Suppressor macrophage (primary cell): ENCODE data around the gene SEPTIN11.
A peak's percentile ranks its signal among the peaks of the same experiment; 100 is the strongest.

Experiments
- DNase-seq, 4 experiments: peaks; one replicate each; pipeline ENCODE4 v3.0.0-alpha.2; 2020 to 2022
- total RNA-seq, 17 experiments: gene quantifications; one replicate each; lab custom pipeline; 2026; ENCODE audit warnings: mixed read lengths in 6 of 17, inconsistent platforms in 3 of 17; lab: John Stamatoyannopoulos, UW

The SEPTIN11 gene
- 168 to 365 (median 266) reads per million in 17 experiments for total RNA-seq

GRCh38 chr4:76949276-76950051, at the start of gene SEPTIN11:
Gene SEPTIN11 (plus strand): TSS chr4:76949752. CDS start chr4:76949904, 152 bp downstream.
- DNase-seq = peak; percentile 92 to 96 (median 95)

GRCh38 chr4:76902233-76902890, 47.2 kb upstream of the SEPTIN11 start:
- DNase-seq = no peak

- DNase-seq = no peak
These were observed 44.8 kb upstream of the SEPTIN11 start for GRCh38 chr4:76904646-76905190.

GRCh38 chr4:76905521-76905920, 44.0 kb upstream of the SEPTIN11 start:
- DNase-seq = no peak

DNA sequence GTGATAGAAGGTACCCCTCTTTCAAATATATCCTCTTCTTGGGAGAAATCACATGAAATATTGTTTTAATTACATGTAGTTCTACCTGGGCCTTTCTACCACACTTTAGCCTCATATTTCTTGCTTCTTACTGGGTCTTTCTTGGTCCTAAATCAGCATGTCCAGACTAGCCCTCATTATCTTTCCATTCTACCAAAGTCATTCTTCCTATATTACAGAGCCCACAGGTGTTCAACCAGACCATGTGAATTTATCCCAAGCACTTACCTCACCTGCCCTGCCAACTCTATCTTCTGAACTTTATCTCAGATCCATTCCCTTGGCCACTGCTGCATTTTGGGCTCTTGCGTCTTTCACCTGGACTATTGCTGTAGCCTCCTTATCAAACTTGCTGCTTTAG, 39.8 kb upstream of the SEPTIN11 start:
- DNase-seq = no peak

DNA sequence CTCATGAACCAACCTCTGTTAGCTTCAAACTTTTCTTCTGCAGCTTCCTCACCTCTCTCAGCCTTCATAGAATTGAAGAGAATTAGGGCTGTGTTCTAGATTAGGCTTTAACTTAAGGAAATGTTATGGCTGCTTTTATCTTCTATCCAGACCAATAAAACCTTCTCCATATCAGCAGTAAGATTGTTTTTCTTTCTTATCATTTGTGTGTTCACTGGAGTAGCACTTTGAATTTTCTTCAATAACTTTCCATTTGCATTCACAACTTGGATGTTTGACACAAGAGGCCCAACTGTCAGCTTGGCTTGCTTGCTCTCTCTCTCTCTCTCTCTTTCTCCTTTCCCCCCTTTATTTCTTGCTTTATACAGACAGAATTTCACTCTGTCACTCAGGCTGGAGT, 28.8 kb upstream of the SEPTIN11 start:
- DNase-seq = no peak

DNA sequence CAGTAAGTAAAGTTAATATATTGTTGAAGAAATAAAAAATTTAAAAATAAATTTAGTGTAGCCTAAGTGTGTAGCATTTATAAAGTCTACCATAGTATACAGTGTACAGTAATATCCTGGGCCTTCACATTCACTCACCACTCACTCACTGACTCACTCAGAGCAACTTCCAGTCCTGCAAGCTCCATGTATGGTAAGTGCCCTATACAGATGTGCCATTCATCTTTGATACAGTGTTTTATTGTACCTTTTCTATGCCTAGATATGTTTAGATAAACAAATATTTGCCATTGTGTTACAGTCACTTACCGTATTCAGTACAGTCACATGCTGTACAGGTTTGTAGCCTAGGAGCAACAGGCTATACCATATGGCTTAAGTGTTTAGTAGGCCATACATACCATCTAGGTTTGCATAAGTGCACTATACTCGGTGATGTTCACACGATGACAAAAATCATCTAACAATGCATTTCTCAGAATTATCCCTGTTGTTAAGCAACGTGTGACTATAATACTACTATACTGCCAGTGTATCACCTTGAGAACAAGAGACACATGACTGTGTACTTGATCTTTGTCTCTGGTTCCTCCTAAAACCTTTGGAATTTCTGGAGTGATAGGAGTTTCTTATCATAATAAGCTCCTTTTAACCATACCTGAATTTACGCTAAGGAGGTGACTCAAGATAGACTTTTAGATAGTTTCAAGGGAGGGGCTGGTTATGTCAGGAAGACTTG, 25.8 kb upstream of the SEPTIN11 start:
- DNase-seq = no peak

DNA sequence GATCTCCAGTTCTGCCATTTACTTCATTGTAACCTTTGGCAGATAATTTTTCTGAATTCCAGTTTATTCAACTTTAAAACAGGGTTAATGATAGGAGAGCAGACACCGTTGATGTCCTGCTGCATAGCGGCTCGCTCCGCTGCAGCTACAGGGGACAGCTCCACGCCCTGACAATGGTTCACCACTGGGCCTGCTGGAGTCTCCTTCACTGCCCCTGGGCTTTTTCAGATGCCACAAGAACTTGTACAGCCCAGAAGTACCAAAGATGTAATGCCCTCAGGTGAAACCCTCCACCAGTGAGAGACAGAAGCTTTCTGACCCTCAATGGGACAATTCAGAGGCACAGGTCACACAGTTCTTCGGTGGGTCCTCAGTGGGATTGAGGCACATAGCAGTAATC, 22.7 kb upstream of the SEPTIN11 start:
- DNase-seq = no peak

GRCh38 chr4:76930685-76931084, 18.9 kb upstream of the SEPTIN11 start:
- no peak for DNase-seq

DNA sequence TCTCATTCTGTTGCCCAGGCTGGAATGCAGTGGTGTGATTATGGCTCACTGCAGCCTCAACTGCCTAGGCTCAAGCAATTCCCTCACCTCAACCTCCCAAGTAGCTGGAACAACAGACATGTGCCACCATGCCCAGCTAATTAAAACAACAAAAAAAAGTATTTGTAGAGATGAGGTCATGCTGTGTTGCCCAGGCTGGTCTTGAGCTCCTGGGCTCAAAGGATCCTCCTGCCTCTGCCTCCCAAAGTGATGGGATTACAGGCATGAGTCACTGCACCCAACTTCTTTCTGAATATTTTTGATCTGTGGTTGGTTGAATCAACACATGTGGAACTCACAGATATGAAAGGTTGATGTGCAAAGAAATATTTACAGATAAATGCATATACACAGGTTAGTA, 18.5 kb upstream of the SEPTIN11 start:
- no peak for DNase-seq

DNA sequence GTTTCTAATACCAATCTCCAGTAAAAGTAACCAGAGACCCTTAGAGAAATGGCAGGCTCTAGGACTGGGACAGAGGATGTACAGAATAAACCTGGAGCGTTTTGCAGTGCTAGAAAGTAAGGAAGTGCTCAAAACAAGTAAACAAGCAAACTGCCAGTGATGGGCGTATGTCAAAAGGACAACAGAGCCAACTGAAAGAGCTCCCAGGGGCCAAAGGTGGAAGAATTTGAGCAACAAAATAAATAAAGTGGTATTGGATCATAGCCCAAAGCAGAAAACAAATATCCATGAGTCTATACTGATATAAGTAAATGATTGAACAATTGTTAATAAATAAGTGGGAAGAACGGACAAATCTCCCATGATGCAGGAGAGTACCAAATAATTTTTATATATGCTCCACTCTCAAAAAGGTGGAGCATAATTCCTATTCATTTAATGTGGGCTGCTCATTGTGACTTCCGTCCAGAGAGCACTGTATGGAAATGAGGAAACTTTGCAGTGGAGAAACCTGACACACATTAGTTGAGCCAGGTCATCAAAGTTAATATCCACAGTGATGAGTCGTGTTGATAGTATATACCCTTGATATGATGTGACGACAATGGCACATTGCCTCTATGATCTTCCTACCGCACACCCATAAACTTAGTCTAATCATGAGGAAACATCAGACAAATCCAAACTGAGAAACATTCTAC, 17.8 kb upstream of the SEPTIN11 start:
- no peak for DNase-seq

- DNase-seq = no peak
These were observed 10.4 kb upstream of the SEPTIN11 start for GRCh38 chr4:76939184-76939583.

- no peak for DNase-seq
These were observed 6.4 kb upstream of the SEPTIN11 start for GRCh38 chr4:76943129-76943620.

- no peak for DNase-seq
These were observed 5.8 kb upstream of the SEPTIN11 start for GRCh38 chr4:76943790-76944189.

- peak in 1 of 4 experiments; percentile 11 for DNase-seq
These were observed 2.2 kb upstream of the SEPTIN11 start for GRCh38 chr4:76947369-76947768.

DNA sequence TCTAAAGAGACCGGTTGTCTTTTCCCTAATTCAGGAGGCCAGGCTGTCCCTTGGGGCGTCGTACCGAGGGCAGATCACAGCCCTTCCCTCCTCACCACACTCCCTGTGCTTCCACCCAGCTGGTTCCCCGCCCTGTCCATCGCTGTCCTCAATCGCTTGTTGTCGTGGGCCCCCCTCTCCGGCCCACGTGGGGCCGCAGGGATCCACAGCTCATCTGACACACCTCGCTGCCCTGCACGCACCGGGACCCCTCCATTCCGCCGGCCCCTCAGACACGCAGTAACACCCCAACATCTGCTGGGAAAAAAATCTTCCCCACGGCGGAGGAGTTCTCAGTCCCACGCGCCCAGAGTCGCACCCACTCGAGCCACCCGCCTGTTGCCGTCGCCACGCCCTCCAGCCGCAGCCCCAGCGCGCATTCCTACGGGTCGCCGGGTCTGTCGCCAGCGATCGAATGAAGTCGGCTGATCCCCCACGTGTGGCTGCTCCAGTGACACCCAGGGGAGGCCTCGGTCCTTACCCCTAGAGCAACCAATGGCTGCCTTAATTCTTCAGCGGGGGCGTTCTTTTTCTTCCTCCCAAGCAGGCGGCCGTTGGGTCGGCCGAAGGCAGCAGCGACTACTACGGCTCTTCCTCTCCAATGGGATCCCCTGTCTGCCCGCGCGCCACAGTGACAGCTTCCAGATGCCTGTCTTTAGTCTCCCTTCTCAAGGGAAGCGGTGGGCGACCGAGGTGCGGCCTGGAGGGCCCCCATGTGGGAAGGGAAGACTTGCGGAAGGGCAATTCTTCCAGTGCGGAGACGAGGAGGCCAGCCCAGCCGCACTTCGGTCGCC, 893 bp upstream of the SEPTIN11 start:
- peak; percentile 85 to 92 (median 89) for DNase-seq

- DNase-seq = peak; percentile 40 to 75 (median 64)
These were observed 752 bp downstream of the SEPTIN11 start for GRCh38 chr4:76950052-76950955.

DNA sequence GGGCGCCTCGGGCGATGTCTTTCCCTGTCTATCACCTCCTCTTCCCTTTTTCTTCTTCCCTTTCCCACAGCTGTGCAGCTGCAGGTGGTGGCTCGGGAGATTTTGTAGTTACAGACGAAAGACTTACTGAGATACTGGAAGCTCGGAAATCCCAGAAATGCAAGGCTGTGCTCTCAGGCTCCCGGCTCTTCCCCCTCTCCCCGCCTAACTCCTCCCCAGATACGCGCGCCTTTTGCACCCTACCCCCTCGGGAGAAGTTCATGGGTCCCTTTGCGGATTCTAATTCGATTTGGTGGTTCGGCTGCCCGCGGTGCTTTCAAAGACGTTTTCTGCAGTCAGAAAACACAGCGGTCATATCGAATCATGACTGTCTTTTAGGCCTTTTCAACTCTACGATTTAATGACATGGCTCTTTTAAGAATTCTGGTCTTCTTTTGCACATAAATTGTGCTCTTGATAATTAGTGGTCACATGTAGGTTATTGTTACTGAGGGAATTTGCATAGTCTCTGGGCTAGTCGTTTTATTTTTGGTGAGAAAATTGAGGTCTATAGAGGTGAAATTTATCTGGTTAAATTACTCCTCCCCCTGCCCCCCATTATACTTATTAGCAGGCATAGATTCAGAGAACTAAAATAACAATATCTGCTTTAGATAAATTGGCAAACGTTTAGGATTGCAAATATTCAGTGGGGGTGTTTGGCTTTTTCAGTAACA, 1.6 kb downstream of the SEPTIN11 start:
- peak in 3 of 4 experiments; percentile 45 to 54 (median 53) for DNase-seq

DNA sequence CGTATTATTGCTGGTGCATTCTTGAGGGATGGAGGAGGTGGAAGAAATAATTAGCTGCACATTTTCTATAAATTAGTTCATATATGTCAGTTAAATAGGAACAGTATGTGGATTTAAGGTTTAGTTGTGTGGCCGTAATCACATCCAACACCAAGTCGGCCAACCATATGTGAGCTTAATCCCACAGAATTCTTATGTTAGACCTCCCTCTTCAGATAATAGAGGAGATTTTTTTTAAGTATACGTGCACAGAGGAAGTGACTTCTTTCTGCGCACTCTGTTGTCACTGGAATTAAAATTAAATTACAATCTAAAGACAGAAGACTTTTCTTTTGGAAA, 2.1 kb downstream of the SEPTIN11 start:
- DNase-seq = no peak

DNA sequence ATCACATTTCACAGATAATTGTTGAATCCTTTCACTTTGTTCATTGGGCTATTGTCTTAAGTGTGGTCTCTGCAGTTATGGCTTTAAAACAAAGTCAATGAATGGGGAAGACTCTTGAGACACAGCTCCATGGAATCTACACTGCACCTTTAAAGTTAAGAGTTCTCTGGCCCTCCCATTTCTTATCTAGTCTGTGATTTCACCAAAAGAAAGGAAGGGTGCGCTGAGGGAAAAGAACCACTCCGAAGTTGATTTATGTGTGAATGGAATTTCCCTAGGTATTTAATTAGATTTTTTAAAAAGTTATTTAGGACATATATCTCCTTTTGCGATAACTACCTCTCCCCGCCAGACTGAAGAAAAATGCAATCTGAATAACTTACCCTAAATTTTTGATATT, 2.5 kb downstream of the SEPTIN11 start:
- no peak for DNase-seq
